GM12874 (cell line): ENCODE measurements around the gene FRMD7.

Experiments
- CTCF ChIP-seq: IDR thresholded peaks from 2 replicates; pipeline ENCODE4 v1.5.1; 2011; ENCODE audit warnings: low read depth, mild to moderate bottlenecking, control low read depth, low read length, moderate library complexity; ENCODE audit not compliant: insufficient read depth

The FRMD7 gene

GRCh38 chrX:132045456-132045855, 82.4 kb downstream of the FRMD7 start:
- no peak for TF ChIP-seq CTCF

DNA sequence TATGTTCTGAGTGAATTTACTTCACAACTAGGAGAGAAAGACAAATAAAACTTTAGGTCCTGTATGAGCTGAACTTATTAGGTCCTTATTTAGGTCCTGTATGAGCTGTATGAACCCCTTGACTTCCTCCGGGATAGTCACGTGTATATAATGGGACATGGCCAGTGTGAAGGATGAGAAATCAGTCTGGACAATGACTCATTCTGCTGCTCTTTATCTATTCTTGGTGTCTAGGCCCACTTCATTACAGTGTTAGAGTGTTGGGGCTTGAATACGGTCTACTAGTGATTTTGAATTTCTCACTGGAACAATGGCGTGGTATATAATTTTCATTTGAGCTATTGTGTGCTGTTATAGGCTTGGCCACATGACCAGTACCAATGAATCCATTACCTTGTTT, 82.9 kb downstream of the FRMD7 start:
- no peak for TF ChIP-seq CTCF

GRCh38 chrX:132043977-132044376, 83.8 kb downstream of the FRMD7 start:
- no peak for TF ChIP-seq CTCF

DNA sequence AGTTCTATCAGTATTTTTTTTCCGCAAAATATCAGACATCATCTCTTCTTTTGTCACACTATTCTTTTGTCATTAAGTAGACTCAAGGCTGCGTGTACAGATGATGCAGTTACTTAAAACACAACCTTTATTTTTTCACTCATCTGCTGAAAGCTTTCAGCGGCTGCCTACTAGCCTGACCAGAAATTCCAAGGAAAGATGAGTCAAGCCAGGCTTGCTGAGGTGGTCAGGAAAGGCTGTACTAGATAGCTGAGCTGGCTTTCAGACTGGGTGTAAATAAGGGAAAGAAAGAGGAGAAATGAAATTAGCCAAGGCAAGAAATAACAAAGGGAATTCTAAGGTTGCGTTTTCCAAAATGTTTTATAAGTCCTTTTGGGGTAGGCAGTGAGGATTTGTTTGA, 86.8 kb downstream of the FRMD7 start:
- TF ChIP-seq CTCF = no peak

DNA sequence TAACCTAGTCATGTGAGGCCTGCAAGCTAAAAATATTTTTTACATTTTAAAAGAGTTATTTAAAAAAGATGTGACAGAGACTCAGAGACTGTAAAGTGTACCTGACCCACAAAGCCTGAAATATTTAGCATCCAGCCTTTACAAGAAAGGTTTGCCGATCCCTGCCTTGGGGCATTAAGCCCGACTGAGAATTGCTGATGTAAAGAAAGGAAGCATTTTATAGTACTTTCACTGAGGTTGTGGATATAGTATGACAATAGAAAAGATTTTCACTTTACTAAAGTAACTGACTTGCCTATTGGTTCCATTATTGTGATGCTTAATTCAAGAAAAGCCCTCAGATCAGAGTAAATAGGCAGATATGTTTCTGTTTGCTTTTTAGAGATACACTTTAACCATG, 87.8 kb downstream of the FRMD7 start:
- no peak for TF ChIP-seq CTCF

DNA sequence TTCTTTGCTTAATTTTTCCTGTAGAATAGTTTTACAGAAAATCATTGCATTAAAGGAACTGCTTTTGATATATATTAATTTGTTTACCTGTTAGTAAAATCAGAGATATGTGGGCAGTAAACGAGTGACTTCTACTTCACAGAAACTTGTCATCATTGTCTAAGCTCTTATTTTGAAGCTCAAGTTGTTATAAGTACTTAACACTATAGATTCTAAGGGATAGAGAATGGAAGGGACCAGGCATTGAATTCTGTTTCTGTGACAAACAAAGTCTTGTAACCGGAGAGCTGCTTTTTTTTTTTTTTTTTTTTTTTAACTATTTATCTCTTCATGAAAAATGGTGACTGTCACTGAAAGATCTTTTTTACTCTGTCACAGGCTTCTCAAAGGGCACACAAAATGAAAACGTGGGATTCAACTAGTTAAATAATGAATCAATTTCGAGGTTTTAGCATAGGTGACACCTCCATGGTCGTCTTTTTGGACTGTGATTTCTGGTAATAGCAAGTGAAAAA, 90.3 kb downstream of the FRMD7 start:
- no peak for TF ChIP-seq CTCF

DNA sequence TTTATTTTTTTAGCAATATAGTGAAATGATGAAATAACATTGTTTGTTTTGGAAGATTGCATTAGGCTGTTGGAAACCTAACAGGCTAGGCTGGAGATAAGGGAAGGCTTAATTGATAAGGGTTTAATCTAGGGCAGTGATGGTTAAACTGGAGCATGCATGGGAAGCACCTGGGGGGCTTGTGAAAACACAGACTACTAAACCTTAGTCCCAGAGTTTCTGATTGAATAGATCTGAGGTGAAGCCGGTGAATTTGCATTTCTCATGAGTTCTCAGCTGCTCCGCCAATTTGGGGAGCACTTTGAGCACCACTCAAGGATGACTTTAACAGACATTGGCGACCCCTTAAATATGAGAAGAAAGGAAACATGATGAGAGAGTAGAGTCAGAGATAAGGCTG, 93.2 kb downstream of the FRMD7 start:
- TF ChIP-seq CTCF = no peak

DNA sequence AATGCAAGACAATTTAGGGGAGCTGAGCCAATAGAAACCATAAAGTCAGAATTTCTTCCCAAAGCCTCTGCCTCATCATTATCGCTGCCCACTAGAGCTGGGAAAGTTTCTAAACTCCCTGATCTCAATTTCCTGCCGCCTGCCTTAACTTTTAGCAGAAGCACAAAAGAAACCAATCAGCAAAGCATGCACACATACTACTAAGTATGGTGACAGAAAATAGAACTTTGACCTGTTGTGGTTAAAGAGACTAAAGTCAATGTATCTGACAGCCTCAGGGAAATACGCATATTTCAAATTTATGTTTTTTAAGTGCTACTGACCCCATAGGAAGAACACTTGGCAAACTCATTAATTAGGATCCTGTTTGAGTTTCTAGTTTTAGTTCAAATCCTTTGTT, 94.7 kb downstream of the FRMD7 start:
- no peak for TF ChIP-seq CTCF
